A673 (cell line): ENCODE results near the gene SERPINE1. TPM values are rescaled to one million over a fixed set of nuclear protein-coding genes. Genes with fewer than 3 reads are reported as not detected.
A peak's percentile ranks its signal among the peaks of the same experiment; 100 is the strongest.
"Not testable (repeated sequence)": the region's sequence is repeated elsewhere in the genome, so short reads cannot be mapped to it uniquely, and the experiment has no call there.

Experiments used
- BruUV-seq: library from RNA; stranded (reverse); fragments of 400-500 nt; replicated peaks from 2 replicates; lab custom pipeline; 2021; lab: Mats Ljungman, UMichigan
- CTCF ChIA-PET: fragments of 300-600 bp; sonication (Branson Sonifier 250); formaldehyde crosslinking; loops from one replicate; lab custom pipeline; 2022; ENCODE audit warnings: antibody characterized with exemption; lab: Charles Lee
- POLR2A ChIA-PET: fragments of 300-600 bp; sonication (Branson Sonifier 250); formaldehyde crosslinking; loops from one replicate; lab custom pipeline; 2022; ENCODE audit warnings: antibody characterized with exemption; ENCODE audit not compliant: low non-redundant PET; lab: Charles Lee
- DNase-seq: peaks from one replicate; pipeline ENCODE4 v3.0.0-alpha.2; 2015; ENCODE audit warnings: low spot score
- H3K27ac ChIP-seq: fragments of 200-600 bp; sonication (generic); 2 replicates; pipeline ENCODE4 v1.5.1; 2016; ENCODE audit warnings: mixed run types, low read depth, mild to moderate bottlenecking, mixed read lengths, antibody characterized with exemption, low read length; ENCODE audit not compliant: poor library complexity, severe bottlenecking
- H3K27me3 ChIP-seq: fragments of 200-600 bp; sonication (generic); replicated peaks from 2 replicates; pipeline ENCODE4 v1.6.1; 2017; ENCODE audit warnings: mixed run types, low read depth, mild to moderate bottlenecking, mixed read lengths, antibody characterized with exemption, low read length; ENCODE audit not compliant: insufficient read depth, poor library complexity
- H3K36me3 ChIP-seq: fragments of 200-600 bp; sonication (generic); 2 replicates; pipeline ENCODE4 v1.6.1; 2016; ENCODE audit warnings: mixed run types, mild to moderate bottlenecking, mixed read lengths, antibody characterized with exemption, low read length; ENCODE audit not compliant: insufficient read depth, poor library complexity, severe bottlenecking
- H3K4me1 ChIP-seq: fragments of 200-600 bp; sonication (generic); 2 replicates; pipeline ENCODE4 v1.6.1; 2017; ENCODE audit warnings: mixed run types, mild to moderate bottlenecking, mixed read lengths, antibody characterized with exemption, low read length; ENCODE audit not compliant: insufficient read depth, poor library complexity, severe bottlenecking
- H3K4me3 ChIP-seq: fragments of 200-600 bp; sonication (generic); 2 replicates; pipeline ENCODE4 v1.5.1; 2016; ENCODE audit warnings: low read depth, mixed run types, mild to moderate bottlenecking, mixed read lengths, low read length; ENCODE audit not compliant: poor library complexity, severe bottlenecking
- H3K9me3 ChIP-seq: fragments of 200-600 bp; sonication (generic); 2 replicates; pipeline ENCODE4 v1.6.1; 2016; ENCODE audit warnings: mixed run types, low read depth, mild to moderate bottlenecking, mixed read lengths, antibody characterized with exemption, low read length; ENCODE audit not compliant: poor library complexity, severe bottlenecking
- EZH2 ChIP-seq: fragments of 200-600 bp; sonication (generic); IDR thresholded peaks from 2 replicates; pipeline ENCODE4 v1.6.1; 2017; ENCODE audit warnings: borderline replicate concordance, low read depth, mild to moderate bottlenecking, mixed read lengths, antibody characterized with exemption, low read length; ENCODE audit not compliant: poor library complexity, severe bottlenecking
- intact Hi-C: fragments of 100-400 bp; cut with micrococcal nuclease; formaldehyde crosslinking; loops from one replicate; pipeline ENCODE4 v1.10.0; 2022; ENCODE audit not compliant: unreplicated experiment
- total RNA-seq: library from RNA; stranded (reverse); gene quantifications from 2 replicates; pipeline ENCODE4 v1.2.3, GENCODE V29; 2021
- TF ChIP-seq, protein P1 (sequence below): fragments of 300-800, 200-600 bp; sonication (generic); conservative IDR thresholded peaks from 2 replicates; pipeline ENCODE4 v1.5.1; 2017; ENCODE audit warnings: low read depth, mild to moderate bottlenecking, antibody characterized with exemption, low read length, moderate library complexity, mixed read lengths

SERPINE1 gene
- total RNA-seq, 1 experiment from 2014 or later, result 5.3 TPM

DNA sequence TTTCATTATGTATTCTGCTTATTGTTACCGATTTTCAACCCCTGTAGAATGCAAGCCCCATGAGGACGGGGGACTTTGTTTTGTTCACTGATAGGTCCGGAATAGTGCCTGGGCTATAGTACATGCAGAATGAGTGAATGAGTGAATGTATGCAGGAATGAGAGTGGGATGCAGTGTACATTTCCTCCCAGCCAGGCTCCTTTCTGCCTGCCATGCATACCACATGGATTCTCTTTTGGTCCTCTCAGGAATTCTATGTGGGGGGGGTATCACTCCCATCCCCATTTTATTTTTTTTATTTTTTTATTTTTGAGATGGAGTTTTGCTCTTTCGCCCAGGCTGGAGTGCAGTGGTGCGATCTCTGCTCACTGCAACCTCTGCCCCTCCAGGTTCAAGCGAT, 24.9 kb upstream of the SERPINE1 start:
- Histone ChIP-seq H3K27me3 (no peaks in the 10 kb centered on the region), H3K9me3 (no peaks in the 10 kb centered on the region), H3K4me1 (peaks cover 25% of the 10 kb centered on the region), H3K4me3 (no peak overlapping the region), H3K36me3 (no peaks in the 10 kb centered on the region), H3K27ac (no peak overlapping the region)
- ChIA-PET POLR2A (no interaction called here), CTCF (no interaction called here)
- TF ChIP-seq EZH2, result no peak
- TF ChIP-seq, protein P1, sequence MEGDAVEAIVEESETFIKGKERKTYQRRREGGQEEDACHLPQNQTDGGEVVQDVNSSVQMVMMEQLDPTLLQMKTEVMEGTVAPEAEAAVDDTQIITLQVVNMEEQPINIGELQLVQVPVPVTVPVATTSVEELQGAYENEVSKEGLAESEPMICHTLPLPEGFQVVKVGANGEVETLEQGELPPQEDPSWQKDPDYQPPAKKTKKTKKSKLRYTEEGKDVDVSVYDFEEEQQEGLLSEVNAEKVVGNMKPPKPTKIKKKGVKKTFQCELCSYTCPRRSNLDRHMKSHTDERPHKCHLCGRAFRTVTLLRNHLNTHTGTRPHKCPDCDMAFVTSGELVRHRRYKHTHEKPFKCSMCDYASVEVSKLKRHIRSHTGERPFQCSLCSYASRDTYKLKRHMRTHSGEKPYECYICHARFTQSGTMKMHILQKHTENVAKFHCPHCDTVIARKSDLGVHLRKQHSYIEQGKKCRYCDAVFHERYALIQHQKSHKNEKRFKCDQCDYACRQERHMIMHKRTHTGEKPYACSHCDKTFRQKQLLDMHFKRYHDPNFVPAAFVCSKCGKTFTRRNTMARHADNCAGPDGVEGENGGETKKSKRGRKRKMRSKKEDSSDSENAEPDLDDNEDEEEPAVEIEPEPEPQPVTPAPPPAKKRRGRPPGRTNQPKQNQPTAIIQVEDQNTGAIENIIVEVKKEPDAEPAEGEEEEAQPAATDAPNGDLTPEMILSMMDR, result no peak
- intact Hi-C loops, result no loop called here
- DNase-seq, result no peak
- no TSS peak for BruUV-seq

DNA sequence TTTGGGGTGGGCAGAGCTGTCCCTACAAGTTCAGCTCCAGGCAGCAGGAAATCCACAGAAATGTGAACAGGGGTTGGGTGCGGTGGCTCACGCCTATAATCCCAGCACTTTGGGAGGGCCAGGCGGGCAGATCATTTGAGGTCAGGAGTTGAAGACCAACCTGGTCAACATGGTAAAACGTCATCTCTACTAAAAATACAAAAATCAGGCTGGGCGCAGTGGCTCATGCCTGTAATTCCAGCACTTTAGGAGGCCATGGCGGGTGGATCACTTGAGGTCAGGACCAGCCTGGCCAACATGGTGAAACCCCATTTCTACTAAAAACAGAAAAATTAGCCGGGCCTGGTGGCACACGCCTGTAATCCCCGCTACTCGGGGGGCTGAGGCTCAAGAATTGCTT, 23.2 kb upstream of the SERPINE1 start:
- intact Hi-C loops, DNase-seq, BruUV-seq, H3K27me3 ChIP-seq, H3K9me3 ChIP-seq, H3K36me3 ChIP-seq, CTCF ChIA-PET, H3K4me3 ChIP-seq: not testable (repeated sequence)
- Histone ChIP-seq H3K4me1 (peaks cover 30% of the 10 kb centered on the region), H3K27ac (peak overlapping the region; percentile 16)
- POLR2A ChIA-PET, result interaction anchor here (0.7 kb wide), 1 partner anchor 19 kb away, joined by 4 read pairs; no protein-coding TSS in a partner anchor

DNA sequence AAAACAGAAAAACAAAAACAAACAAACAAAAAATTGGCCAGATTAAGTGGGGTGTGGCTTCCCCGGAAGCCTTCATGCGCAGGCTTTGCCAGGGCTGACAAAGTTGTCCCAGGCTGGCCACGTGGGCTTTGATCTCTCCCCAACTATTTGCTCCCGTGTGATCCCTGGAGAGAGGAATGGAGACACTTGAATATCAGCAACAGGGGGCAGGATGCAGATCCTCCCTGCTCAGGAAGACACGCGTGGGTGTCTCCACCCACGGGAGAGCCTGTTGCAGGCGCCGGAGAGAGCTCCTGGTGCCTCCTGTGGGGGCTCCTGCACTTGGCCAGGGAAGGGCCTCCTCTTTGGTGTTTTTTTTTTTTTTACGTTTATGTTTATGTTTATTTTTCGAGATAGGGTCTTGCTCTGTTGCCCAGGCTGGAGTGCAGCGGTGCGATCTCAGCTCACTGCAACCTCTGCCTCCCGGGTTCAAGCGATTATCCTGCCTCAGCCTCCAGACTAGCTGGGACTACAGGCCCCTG, 22.7 kb upstream of the SERPINE1 start:
- DNase-seq, result peak; percentile 45
- Histone ChIP-seq H3K27ac (peak overlapping the region; percentile 16), H3K36me3 (no peaks in the 10 kb centered on the region), H3K27me3 (no peaks in the 10 kb centered on the region), H3K4me3 (no peak overlapping the region), H3K4me1 (peaks cover 35% of the 10 kb centered on the region), H3K9me3 (no peaks in the 10 kb centered on the region)
- TF ChIP-seq, protein P1, result no peak
- TF ChIP-seq EZH2, result no peak
- BruUV-seq, result no TSS peak
- CTCF ChIA-PET, result interaction anchor here (0.6 kb wide), 1 partner anchor 10 kb away, joined by 5 read pairs; no protein-coding TSS in a partner anchor
- POLR2A ChIA-PET, result no interaction called here
- intact Hi-C loops, result no loop called here

DNA sequence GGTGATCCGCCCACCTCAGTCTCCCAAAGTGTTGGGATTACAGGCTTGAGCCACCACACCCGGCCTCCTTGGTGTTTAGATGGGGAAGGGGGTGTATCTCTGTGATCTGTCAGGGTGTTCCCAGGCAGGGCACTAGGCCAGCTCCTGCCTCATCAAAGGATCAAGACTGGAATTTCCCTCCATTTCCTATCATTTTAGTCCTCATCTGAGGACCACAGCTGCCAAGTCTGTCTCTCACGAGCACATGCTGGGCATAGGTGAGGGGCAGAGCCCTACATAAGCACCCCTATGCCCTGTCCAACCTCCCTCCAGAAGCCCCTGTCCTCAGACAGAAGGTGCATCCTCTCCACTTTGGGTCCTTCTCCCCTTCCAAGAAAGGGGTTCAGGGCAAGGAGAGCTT, 22.1 kb upstream of the SERPINE1 start:
- POLR2A ChIA-PET, result interaction anchor here (0.6 kb wide), 2 partner anchors 241 to 300 kb away, joined by 3 to 4 read pairs; no protein-coding TSS in a partner anchor
- no peaks in the 10 kb centered on the region for H3K9me3 ChIP-seq
- peaks cover 36% of the 10 kb centered on the region for H3K4me1 ChIP-seq
- no TSS peak for BruUV-seq
- H3K4me3 ChIP-seq, result no peak overlapping the region
- no peaks in the 10 kb centered on the region for H3K27me3 ChIP-seq
- no peaks in the 10 kb centered on the region for H3K36me3 ChIP-seq
- intact Hi-C loops, result no loop called here
- no peak for TF ChIP-seq EZH2
- TF ChIP-seq, protein P1, result no peak
- DNase-seq, result no peak
- CTCF ChIA-PET, result interaction anchor here (0.6 kb wide), 1 partner anchor 10 kb away, joined by 5 read pairs; no protein-coding TSS in a partner anchor
- H3K27ac ChIP-seq, result no peak overlapping the region

DNA sequence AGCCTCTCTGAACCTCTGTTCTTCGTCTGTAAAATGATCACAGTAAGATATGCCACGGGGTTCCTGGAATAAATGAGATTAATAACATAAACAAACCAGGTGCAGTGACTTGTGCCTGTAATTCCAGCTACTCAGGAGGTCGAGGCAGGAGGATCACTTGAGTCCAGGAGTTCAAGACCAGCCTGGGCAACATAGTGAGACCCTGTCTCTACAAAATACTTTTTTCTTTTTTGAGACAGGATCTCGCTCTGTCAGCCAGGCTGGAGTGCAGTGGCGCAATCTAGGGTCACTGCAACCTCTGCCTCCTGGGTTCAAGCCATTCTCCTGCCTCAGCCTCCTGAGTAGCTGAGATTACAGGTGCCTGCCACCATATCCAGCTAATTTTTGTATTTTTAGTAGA, 21.7 kb upstream of the SERPINE1 start:
- H3K9me3 ChIP-seq, DNase-seq, H3K27ac ChIP-seq, H3K36me3 ChIP-seq, intact Hi-C loops, H3K4me3 ChIP-seq, CTCF ChIA-PET, H3K27me3 ChIP-seq, BruUV-seq: not testable (repeated sequence)
- POLR2A ChIA-PET, result interaction anchor here (0.6 kb wide), 2 partner anchors 241 to 300 kb away, joined by 3 to 4 read pairs; no protein-coding TSS in a partner anchor
- peaks cover 32% of the 10 kb centered on the region for H3K4me1 ChIP-seq
